Measurements from ENCODE around the gene FAM219B.

DNA sequence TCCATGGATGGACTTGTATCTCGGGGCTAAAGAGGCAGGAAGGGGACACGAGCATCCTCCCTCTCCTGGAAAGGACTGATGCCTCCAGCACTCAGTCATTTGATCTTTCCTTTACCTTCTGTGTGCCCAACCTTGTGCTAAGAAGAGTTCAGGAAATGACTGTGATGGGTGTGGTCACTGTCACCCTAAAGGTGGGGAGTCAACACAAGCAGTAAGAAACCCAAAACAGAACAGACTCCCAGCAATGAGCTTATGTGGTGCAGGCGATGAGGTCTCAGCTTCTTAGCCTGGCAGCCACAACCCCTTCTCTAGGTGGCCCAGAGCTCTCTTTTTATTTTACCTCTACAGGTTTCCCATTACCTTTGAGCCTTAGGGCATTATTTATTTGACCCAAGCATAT is 13.0 kb downstream of the FAM219B start:
- TF ChIP-seq, protein P1, sequence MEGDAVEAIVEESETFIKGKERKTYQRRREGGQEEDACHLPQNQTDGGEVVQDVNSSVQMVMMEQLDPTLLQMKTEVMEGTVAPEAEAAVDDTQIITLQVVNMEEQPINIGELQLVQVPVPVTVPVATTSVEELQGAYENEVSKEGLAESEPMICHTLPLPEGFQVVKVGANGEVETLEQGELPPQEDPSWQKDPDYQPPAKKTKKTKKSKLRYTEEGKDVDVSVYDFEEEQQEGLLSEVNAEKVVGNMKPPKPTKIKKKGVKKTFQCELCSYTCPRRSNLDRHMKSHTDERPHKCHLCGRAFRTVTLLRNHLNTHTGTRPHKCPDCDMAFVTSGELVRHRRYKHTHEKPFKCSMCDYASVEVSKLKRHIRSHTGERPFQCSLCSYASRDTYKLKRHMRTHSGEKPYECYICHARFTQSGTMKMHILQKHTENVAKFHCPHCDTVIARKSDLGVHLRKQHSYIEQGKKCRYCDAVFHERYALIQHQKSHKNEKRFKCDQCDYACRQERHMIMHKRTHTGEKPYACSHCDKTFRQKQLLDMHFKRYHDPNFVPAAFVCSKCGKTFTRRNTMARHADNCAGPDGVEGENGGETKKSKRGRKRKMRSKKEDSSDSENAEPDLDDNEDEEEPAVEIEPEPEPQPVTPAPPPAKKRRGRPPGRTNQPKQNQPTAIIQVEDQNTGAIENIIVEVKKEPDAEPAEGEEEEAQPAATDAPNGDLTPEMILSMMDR (IDR thresholded peaks at IDR 0.05), result no peak
- TF ChIP-seq POLR2A (IDR thresholded peaks at IDR 0.05), result no peak
